LNCaP clone FGC (cell line): ENCODE results near the gene CDC42EP4.

Experiments used
- DNase-seq: peaks from one replicate; pipeline ENCODE4 v3.0.0-alpha.2; 2011; ENCODE audit warnings: low read depth
- H3K4me3 ChIP-seq: 2 replicates; pipeline ENCODE4 v1.5.1; 2011; ENCODE audit warnings: mild to moderate bottlenecking, low read depth, low read length, control low read depth
- TF ChIP-seq, protein P1 (sequence below): IDR thresholded peaks from 2 replicates; pipeline ENCODE4 v1.5.1; 2012; ENCODE audit warnings: mild to moderate bottlenecking; ENCODE audit not compliant: control insufficient read depth, insufficient read depth; ENCODE audit errors: extremely low read depth

CDC42EP4 gene

DNA sequence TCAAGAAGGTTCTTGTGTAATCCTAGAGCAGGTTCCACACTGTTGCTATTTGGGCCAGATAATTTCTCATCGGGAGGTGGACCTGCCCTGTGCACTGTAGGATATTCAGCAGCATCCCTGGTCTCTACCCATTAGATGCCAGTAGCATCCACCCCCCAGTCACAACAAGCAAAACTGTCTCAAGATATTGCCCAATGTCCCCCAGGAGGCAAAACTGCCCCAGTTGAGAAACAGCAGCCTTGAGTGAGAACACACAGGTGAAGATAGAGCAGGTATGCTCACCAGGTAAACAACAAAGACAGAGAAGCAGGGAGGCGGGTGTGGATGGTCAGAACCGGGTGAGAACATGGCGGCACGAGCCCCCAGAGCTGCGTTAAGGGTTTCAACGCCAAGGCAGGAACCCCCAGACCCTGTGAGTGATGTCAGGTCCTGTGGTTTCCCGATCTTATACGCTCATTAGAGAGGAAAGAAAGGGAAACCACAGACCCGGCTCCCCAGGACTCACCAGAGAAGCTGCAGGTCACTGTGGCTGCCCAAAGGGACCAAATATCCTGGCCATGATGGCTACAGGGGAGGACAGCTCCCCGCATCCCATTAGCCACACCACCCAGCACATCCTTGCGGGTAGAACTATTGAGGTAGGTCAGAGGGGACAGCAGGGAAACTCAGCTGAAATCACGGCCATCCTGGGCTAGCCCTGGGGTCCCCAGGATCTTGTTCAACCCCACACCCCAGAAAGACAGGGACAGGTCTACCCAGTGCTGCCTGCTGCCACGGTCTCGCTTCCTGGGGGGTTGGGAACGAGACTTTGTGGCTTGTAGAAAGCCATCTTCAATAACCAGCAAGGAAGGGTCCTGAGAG is 21.2 kb downstream of the CDC42EP4 start:
- TF ChIP-seq, protein P1, sequence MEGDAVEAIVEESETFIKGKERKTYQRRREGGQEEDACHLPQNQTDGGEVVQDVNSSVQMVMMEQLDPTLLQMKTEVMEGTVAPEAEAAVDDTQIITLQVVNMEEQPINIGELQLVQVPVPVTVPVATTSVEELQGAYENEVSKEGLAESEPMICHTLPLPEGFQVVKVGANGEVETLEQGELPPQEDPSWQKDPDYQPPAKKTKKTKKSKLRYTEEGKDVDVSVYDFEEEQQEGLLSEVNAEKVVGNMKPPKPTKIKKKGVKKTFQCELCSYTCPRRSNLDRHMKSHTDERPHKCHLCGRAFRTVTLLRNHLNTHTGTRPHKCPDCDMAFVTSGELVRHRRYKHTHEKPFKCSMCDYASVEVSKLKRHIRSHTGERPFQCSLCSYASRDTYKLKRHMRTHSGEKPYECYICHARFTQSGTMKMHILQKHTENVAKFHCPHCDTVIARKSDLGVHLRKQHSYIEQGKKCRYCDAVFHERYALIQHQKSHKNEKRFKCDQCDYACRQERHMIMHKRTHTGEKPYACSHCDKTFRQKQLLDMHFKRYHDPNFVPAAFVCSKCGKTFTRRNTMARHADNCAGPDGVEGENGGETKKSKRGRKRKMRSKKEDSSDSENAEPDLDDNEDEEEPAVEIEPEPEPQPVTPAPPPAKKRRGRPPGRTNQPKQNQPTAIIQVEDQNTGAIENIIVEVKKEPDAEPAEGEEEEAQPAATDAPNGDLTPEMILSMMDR = no peak
- no peak overlapping the region for H3K4me3 ChIP-seq
- no peak for DNase-seq

- no peak overlapping the region for H3K4me3 ChIP-seq
- TF ChIP-seq, protein P1 = no peak
- no peak for DNase-seq
These were observed 22.1 kb downstream of the CDC42EP4 start for GRCh38 chr17:73289549-73290254.

GRCh38 chr17:73288534-73289302 is 23.1 kb downstream of the CDC42EP4 start:
- TF ChIP-seq, protein P1 = no peak
- no peak overlapping the region for H3K4me3 ChIP-seq
- DNase-seq = no peak

- 0 out of 2 replicates have a peak overlapping the region, but pooled peaks have one; percentile 19 for H3K4me3 ChIP-seq
- DNase-seq = peak; percentile 92
- TF ChIP-seq, protein P1 = no peak
These were observed 24.9 kb downstream of the CDC42EP4 start for GRCh38 chr17:73286863-73287296.

DNA sequence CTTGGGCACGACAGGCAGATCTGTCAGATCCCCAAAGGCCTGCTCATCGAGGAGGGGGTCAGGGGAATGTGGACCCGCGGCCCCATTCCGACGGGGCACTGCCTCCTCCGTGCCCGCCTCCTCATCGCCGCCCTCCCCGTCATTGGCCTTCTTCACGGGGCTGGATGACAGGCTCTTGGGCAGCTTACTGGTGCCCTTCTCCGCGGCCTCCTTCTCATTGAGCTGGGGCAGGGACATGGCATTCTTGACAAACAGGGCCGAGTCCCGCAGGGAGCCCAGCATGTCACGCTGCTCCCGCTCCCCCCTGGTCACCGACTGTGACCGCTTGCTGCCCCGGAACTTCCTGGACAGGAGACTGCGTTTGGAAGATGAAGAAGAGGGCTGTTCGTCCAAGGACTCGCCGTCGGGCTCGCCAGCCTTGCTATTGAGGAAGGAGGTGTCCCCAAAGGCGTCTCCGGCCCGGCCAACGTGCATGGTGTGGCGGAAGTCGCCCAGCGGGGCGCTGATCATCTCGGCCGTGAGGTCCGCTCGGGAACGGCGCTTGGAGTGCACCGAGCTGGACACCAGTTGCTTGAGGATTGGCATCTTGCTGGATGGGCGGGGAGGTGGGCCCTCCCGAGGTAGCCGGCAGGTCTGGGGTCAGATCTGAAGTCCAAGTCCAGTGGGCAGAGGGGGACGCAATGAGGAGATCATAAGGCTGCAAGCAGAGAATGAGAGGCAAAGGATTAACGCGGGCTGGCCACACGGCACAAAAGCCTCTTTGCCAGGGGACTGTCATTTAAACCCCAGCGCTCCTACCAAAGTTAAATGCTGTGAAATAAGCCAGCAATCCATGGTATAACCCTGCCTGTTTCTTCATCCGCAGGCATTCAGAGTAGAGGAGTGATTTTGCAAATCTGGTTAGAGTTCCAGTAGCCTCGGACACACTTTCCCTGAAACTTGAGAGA is 25.6 kb downstream of the CDC42EP4 start:
- 0 out of 2 replicates have a peak overlapping the region, but pooled peaks have one; percentile 19 for H3K4me3 ChIP-seq
- TF ChIP-seq, protein P1 = no peak
- no peak for DNase-seq

DNA sequence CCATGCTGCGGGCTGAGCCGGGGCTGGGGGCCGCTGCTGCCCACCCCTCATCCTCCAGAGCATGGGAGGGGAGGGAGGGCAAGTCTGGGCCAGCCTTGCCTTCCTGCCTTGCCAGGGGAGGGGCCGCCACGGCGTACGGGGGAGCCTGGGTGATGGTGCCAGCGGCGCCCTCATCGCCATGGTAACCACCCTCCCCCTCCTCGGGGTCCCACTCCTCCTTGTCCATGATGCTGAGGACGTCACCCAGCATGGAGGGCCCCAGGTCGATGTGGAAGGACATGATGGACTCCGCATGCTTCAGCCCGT is 26.2 kb downstream of the CDC42EP4 start:
- TF ChIP-seq, protein P1 = no peak
- no peak overlapping the region for H3K4me3 ChIP-seq
- no peak for DNase-seq
